Activated CD8-positive, alpha-beta memory T cell treated with anti-CD3 and anti-CD28 coated beads, Interleukin-2, amount 50 U/mL, for 1 hour (primary cell): Measurements from ENCODE around the gene FOSL1.

ENCODE experiments used
- DNase-seq: peaks from one replicate; pipeline ENCODE4 v3.0.0-alpha.2; 2020; ENCODE audit errors: extremely low read depth

Gene FOSL1

GRCh38 chr11:65919573-65920371 lies 19.6 kb upstream of the FOSL1 start:
- no peak for DNase-seq

GRCh38 chr11:65919141-65919572 lies 19.0 kb upstream of the FOSL1 start, which contains the start of gene DRAP1:
DRAP1 (plus strand) TSS chr11:65919426; CDS start chr11:65919502, 76 bp downstream.
- peak; percentile 96 for DNase-seq

DNA sequence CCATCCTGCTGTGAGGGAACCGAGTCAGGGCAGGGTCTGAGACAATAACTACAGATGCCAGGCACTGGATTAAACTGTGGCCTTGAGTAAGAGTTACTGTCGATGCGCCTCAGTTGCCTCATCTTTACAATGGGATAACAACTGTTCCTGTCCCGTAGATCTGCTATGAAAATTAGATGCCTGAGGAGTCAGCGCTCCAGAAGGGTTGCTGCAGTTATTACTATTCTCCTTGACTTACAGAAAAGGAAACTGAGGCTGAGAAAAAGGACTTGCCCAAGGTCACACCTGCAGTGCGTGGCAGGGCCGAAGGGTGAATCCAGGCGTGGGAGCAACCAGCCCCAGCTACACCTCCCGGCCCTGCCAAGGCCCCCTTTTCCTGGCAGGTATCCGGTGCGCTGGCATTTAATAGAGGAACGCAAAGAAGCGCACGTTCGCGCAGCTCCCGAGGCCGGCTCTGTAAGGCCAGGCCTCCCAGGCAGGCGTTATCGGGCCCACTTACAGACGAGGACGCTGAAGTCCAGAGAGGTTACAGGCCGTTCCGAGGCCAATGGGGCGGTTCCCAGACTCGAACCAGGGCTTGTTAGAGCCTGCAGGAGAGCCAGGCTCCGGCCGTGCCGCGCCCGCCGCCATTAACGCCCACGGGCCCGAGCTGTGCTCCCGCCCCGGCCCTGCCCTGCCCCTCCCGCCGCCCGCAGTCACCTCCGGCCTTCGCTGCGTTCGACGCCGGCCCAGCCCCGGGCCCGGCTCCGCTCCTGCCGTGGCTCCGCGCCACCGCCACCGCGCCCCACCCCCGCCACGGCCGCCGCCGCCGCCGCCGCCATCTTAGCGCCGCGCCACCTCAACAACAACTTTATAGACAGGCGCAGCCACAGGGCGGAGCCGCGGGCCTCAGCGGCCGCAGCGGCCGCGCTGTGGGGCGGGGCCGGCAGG lies 18.3 kb upstream of the FOSL1 start, which contains the start of gene C11orf68:
C11orf68 (minus strand) TSS at position 852 of the 930 bp plus-strand sequence; CDS start at position 821, 31 bp downstream.
- DNase-seq: no peak

GRCh38 chr11:65917434-65918210 lies 17.4 kb upstream of the FOSL1 start:
- no peak for DNase-seq

GRCh38 chr11:65917077-65917433 lies 16.9 kb upstream of the FOSL1 start:
- DNase-seq: no peak

- DNase-seq: no peak
These were observed 16.2 kb upstream of the FOSL1 start for GRCh38 chr11:65916391-65916790.

DNA sequence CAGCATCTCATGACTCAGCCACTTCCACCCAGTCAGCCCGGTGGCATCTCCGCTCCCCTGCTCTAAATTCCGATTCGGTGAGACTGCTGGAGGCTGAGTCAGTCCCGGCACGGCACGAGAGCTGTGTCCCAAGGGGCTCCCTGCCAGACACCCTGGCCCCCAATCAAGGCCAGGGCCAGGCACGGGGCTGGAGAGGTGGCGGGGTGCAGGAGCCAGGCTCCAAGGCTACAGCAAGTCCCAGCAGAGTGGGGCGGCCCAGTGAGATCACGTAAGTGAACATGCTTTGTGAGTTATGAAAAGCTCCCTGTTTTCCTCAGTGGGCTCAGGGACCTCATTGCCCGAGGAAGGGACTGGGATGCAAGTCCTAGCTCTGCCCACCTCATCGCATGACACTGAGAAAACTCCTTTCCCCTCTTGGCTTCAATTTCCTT lies 15.6 kb upstream of the FOSL1 start:
- DNase-seq: no peak

- no peak for DNase-seq
These were observed 15.1 kb upstream of the FOSL1 start for GRCh38 chr11:65915101-65915820.

DNA sequence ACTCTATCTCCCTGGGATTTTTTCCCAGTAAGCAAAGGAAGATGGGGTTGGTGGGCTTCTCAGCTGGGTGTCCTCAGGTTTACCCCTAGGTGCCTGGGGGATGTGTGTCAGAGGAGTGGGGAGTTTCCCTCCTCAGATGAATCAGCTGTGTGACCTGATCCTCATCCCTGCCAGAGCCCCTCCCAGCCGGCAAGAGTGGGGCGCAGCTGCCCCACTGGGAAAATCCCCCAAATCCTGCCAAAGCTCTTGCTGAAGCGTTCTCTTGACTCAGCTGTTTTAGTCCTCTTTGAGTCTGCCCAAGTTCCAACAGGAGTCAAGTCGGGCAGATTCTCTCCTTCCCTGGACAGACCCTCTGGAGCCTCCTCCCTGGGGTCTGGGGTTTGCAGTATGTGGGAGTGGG lies 12.7 kb upstream of the FOSL1 start:
- DNase-seq: no peak

DNA sequence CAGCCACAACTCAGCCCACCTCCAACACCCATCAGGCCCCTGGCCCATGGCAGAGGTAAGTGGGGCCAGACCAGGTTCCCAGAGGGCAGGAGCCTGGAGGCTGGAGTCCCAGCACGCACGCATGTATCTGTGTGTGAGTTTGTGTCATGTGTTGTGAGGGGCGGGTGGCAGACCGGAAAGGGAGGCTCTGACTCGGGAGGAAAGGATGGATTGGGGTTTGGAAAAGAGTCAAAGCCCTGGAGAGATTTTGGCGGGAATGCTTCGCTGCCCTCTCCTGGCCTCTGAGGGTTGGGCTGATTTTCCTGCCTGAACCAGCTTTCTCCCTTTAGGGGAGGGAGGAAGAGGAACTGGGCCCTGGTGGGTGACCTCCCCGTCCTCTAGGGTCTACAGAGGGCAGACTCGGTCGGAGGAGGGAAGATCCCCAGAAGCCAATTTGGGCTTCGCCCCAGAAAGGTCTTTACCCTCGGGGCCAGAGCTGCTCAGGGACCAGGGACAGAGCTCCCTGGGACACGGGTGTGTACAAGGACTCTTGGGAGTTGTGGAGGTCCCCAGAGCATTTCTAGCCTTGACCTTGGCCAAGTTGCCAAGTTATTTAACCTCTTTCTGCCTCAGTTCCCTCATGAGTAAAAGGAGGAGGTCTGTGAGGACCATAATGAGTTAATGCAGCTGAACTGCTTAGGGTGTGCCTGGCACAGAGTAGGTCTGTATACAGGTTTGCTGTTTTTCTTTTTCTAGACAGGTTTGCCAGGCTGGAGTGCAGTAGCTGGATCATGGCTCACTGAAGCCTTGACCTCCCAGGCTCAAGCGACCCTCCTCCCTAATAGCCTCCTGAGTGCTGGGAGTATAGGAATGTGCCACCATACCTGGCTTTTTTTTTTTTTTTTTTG lies 11.7 kb upstream of the FOSL1 start:
- no peak for DNase-seq

- DNase-seq: no peak
These were observed 7.7 kb upstream of the FOSL1 start for GRCh38 chr11:65907878-65908277.

DNA sequence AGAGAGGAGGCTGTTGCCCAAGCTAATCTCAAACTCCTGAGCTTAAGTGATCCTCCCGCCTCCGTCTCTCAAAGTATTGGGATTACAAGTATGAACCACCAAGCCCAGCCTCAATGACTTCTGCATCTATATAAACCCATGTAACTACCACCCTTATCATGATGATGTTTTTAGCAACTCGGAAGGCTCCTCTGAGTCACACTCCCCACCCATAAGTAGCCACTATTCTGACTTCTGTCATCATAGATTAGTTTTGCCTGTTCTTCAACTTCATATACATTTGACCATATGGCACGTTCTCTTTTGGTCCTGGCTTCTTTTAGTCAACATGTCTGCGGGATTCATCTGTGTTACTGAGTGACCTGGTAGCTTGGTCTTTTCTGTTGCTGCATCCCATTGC lies 6.4 kb upstream of the FOSL1 start:
- no peak for DNase-seq

GRCh38 chr11:65903715-65904114 lies 3.5 kb upstream of the FOSL1 start:
- no peak for DNase-seq

DNA sequence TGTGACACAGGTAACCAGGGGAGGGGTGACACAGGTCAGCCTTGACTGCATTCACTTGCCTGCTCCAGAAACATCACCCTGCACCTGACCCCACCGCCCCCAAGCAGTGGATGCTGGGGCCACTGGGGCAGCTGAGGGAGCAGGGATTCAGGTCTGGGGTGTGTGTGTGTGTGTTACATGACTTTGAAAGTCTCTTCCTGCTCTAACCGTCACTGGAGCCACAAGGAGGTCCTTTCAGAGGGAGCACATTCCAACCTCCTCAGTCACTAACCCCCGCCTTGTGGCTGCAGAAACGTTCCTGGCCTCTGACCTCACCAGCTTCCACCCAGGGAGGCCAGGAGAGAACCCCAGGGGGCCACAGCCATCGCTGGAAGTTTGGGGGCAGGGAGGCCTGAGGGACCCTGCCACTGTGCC lies 2.9 kb upstream of the FOSL1 start:
- DNase-seq: no peak

GRCh38 chr11:65900899-65901180 lies 652 bp upstream of the FOSL1 start:
- DNase-seq: no peak

DNA sequence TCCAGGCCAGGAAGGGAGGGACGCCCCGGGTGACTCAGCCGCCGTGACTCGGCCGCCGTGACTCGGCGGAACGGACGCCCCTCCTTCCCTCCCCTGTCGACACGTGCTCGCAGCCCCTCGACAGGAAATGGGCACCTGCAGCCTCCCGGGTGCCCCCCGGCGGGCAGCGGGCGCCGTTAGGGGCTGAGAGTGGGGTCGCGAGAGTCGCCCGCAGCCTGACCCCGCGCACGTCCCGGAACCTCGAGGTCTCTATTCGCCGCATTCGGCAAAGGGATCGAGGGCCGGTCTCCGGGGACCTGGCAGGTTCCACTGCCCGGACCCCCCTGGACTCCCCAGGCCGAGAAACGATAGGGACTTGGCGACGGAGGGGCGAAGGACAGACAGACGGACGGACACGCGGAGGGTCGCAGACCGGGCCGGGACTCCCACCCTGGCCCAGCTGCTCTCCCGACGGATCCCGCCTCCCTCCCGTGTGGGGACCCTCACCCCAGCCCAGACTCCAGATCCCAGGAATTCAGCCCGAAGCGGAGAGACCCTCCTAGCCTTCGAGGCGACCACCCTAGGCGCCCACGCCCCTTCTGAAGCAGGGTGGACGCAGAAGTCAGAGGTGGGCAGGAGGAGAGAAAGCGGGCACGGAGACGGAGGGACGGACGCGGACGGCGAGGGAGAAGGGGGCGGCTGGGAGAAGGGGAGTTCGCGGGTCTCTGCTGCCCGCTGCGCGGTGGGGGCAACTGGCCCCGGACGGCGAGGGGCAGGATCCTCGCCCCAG lies 648 bp downstream of the FOSL1 start:
- DNase-seq: no peak

DNA sequence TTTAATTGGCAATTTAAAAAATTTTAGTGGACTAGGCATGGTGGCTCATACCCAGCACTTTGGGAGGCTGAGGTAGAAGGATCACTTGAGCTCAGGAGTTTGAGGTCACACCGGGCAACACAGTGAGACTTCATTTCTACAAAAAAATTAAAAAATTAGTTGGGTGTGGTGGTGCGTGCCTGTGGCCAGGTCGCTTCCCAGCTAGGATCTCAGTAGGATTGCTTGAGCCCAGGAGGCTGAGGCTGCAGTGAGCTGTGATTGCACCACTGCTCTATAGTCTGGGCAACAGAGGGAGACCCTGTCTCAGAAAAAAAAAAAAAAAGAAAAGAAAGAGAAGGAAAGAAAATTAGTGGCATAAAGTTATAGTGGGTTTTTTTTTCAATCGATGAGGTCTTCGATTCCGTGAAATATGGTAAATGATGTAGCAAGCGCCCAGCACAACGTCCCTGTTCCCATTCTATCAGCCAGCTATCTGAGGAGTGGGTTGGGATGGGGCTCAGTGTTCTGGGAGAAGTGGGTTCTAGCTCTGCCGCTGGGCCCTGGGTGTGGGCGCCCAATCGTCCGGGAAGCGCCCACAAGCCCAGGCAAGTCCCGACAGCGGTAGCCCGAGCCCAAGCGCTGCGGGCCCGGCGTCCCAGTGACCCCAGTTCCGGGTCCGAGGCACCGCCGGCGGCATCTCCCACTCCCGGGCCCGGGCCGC lies 1.4 kb downstream of the FOSL1 start:
- no peak for DNase-seq

DNA sequence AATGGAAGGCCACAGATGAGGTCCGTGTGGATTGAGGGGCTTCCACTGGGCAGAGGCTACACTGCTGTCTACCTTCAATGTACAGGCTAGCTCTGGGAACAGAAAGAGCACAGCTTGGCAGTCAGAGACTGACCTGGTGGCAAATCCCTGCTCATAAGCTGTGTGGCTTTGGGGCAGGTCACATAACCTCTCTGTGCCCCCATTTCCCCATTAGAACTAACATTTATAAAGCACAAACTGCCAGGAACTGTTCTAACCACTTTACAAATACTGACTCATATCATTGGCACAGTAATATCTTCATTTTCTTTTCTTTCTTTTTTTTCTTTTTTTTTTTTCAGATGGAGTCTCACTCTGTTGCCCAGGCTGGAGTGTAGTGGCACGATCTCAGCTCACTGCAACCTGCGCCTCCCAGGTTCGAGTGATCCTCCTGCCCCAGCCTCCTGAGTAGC lies 3.1 kb downstream of the FOSL1 start:
- DNase-seq: no peak
